Trophoblast cell (in vitro differentiated cells and primary cell): ENCODE results near the gene INTS14.

ENCODE experiments used
- DNase-seq, 2 donors: peaks; one replicate each; pipeline ENCODE4 v3.0.0-alpha.2; 2016
- H2AFZ ChIP-seq: 2 replicates; pipeline ENCODE4 v1.6.1; 2013; ENCODE audit warnings: low read length, moderate library complexity, mild to moderate bottlenecking; ENCODE audit not compliant: insufficient read depth, poor library complexity
- H2AK5ac ChIP-seq: 2 replicates; pipeline ENCODE4 v1.6.1; 2013; ENCODE audit warnings: mild to moderate bottlenecking, low read length
- H2BK120ac ChIP-seq: 2 replicates; pipeline ENCODE4 v1.6.1; 2013; ENCODE audit warnings: low read length, mild to moderate bottlenecking, moderate library complexity; ENCODE audit not compliant: insufficient read depth, poor library complexity
- H2BK12ac ChIP-seq: 2 replicates; pipeline ENCODE4 v1.6.1; 2013; ENCODE audit warnings: mild to moderate bottlenecking, low read length, moderate library complexity
- H2BK5ac ChIP-seq: 2 replicates; pipeline ENCODE4 v1.6.1; 2013; ENCODE audit warnings: low read length, low read depth, moderate library complexity, mild to moderate bottlenecking; ENCODE audit not compliant: poor library complexity
- H3K14ac ChIP-seq: 2 replicates; pipeline ENCODE4 v1.6.1; 2013; ENCODE audit warnings: mild to moderate bottlenecking, low read length
- H3K18ac ChIP-seq: 2 replicates; pipeline ENCODE4 v1.6.1; 2013; ENCODE audit warnings: mild to moderate bottlenecking, low read length
- H3K23ac ChIP-seq: 2 replicates; pipeline ENCODE4 v1.6.1; 2013; ENCODE audit warnings: low read length
- H3K27ac ChIP-seq: 2 replicates; pipeline ENCODE4 v1.5.1; 2013; ENCODE audit warnings: low read depth, mild to moderate bottlenecking, inconsistent platforms, low read length, moderate library complexity
- H3K27me3 ChIP-seq: 2 replicates; pipeline ENCODE4 v1.6.1; 2013; ENCODE audit warnings: inconsistent platforms, mild to moderate bottlenecking, low read length, moderate library complexity; ENCODE audit not compliant: insufficient read depth
- H3K36me3 ChIP-seq, 2 experiments: 1 replicate in 1 of 2; 2 replicates in 1 of 2; pipeline ENCODE4 v1.6.1; 2013; ENCODE audit warnings: low read length in 2 of 2, mild to moderate bottlenecking in 2 of 2, moderate library complexity in 1 of 2; ENCODE audit not compliant: insufficient read depth in 2 of 2, control insufficient read depth in 1 of 2
- H3K4ac ChIP-seq: 2 replicates; pipeline ENCODE4 v1.6.1; 2013; ENCODE audit warnings: low read depth, mild to moderate bottlenecking, low read length, moderate library complexity
- H3K4me1 ChIP-seq, 2 experiments: 1 replicate in 1 of 2; 2 replicates in 1 of 2; pipeline ENCODE4 v1.6.1; 2013; ENCODE audit warnings: low read length in 2 of 2, mild to moderate bottlenecking in 2 of 2, moderate library complexity in 1 of 2; ENCODE audit not compliant: insufficient read depth in 2 of 2, control insufficient read depth in 1 of 2
- H3K4me2 ChIP-seq: 2 replicates; pipeline ENCODE4 v1.6.1; 2013; ENCODE audit warnings: inconsistent platforms, mild to moderate bottlenecking, low read length, moderate library complexity
- H3K4me3 ChIP-seq: 2 replicates; pipeline ENCODE4 v1.5.1; 2013; ENCODE audit warnings: mild to moderate bottlenecking, low read depth, low read length, inconsistent platforms
- H3K79me1 ChIP-seq: one replicate; pipeline ENCODE4 v1.6.1; 2013; ENCODE audit warnings: low read length
- H3K79me2 ChIP-seq: 2 replicates; pipeline ENCODE4 v1.6.1; 2013; ENCODE audit warnings: low read length, mild to moderate bottlenecking; ENCODE audit not compliant: control insufficient read depth, insufficient read depth, poor library complexity
- H3K9ac ChIP-seq: 2 replicates; pipeline ENCODE4 v1.6.1; 2013; ENCODE audit warnings: mild to moderate bottlenecking, low read length
- H3K9me3 ChIP-seq: 2 replicates; pipeline ENCODE4 v1.6.1; 2013; ENCODE audit warnings: low read depth, mild to moderate bottlenecking, control low read depth, inconsistent platforms, low read length; ENCODE audit not compliant: insufficient read depth
- H4K12ac ChIP-seq: 2 replicates; pipeline ENCODE4 v1.6.1; 2013; ENCODE audit warnings: low read depth, mild to moderate bottlenecking, low read length, moderate library complexity
- H4K8ac ChIP-seq: 2 replicates; pipeline ENCODE4 v1.6.1; 2013; ENCODE audit warnings: low read depth, mild to moderate bottlenecking, low read length, moderate library complexity
- H4K91ac ChIP-seq: one replicate; pipeline ENCODE4 v1.6.1; 2013; ENCODE audit warnings: low read depth, mild to moderate bottlenecking, low read length, moderate library complexity
- WGBS: extraction: QIAGEN DNeasy Blood & Tissue Kit; methylation state at CpG from one replicate; pipeline ENCODE4 v1.1.7; 2013; ENCODE audit warnings: missing lambda C conversion rate; ENCODE audit not compliant: insufficient read length, insufficient coverage; ENCODE audit errors: extremely low coverage; 5-methylcytosine and 5-hydroxymethylcytosine counted together

Gene INTS14

GRCh38 chr15:65650312-65651041, 39.5 kb upstream of the INTS14 start:
- Histone ChIP-seq H2BK5ac (no peak overlapping the region), H3K23ac (no peak overlapping the region), H2AK5ac (no peak overlapping the region), H3K79me1 (no peaks in the 10 kb centered on the region), H4K12ac (no peak overlapping the region), H3K4me1 (no peaks in the 10 kb centered on the region), H4K91ac (no peak overlapping the region), H3K9me3 (no peaks in the 10 kb centered on the region), H3K14ac (no peak overlapping the region), H3K18ac (no peak overlapping the region), H3K27ac (no peak overlapping the region), H3K79me2 (no peaks in the 10 kb centered on the region), H3K4me2 (no peak overlapping the region), H2AFZ (no peak overlapping the region), H3K4me3 (no peak overlapping the region), H3K27me3 (no peaks in the 10 kb centered on the region), H3K36me3 (peaks cover 5 to 7% of the 10 kb centered on the region in 2 experiments), H2BK12ac (no peak overlapping the region), H4K8ac (no peak overlapping the region), H3K9ac (no peak overlapping the region), H2BK120ac (no peak overlapping the region), H3K4ac (no peak overlapping the region)
- no peak for DNase-seq
- 100% methylated on average over 2 of the region's 12 CpGs for WGBS

GRCh38 chr15:65646486-65646885, 35.6 kb upstream of the INTS14 start:
- H3K9ac ChIP-seq = no peak overlapping the region
- H2AFZ ChIP-seq = no peak overlapping the region
- no peak overlapping the region for H3K4ac ChIP-seq
- H3K14ac ChIP-seq = no peak overlapping the region
- no peak overlapping the region for H4K8ac ChIP-seq
- no CpG with 5 or more reads among the region's 4 CpGs for WGBS
- no peak overlapping the region for H2AK5ac ChIP-seq
- no peak overlapping the region for H3K18ac ChIP-seq
- H4K12ac ChIP-seq = no peak overlapping the region
- no peak for DNase-seq
- H4K91ac ChIP-seq = no peak overlapping the region
- H3K36me3 ChIP-seq = peaks cover 4 to 5% of the 10 kb centered on the region in 2 experiments
- no peak overlapping the region for H2BK5ac ChIP-seq
- H2BK120ac ChIP-seq = no peak overlapping the region
- H3K79me1 ChIP-seq = no peaks in the 10 kb centered on the region
- H3K4me2 ChIP-seq = no peak overlapping the region
- H2BK12ac ChIP-seq = no peak overlapping the region
- H3K23ac ChIP-seq = no peak overlapping the region
- H3K9me3 ChIP-seq = no peaks in the 10 kb centered on the region
- no peak overlapping the region for H3K27ac ChIP-seq
- no peaks in the 10 kb centered on the region for H3K79me2 ChIP-seq
- H3K27me3 ChIP-seq = no peaks in the 10 kb centered on the region
- peaks cover 4 to 8% of the 10 kb centered on the region in 2 experiments for H3K4me1 ChIP-seq
- no peak overlapping the region for H3K4me3 ChIP-seq

GRCh38 chr15:65645392-65645791, 34.5 kb upstream of the INTS14 start:
- Histone ChIP-seq H3K14ac (no peak overlapping the region), H4K12ac (no peak overlapping the region), H4K91ac (no peak overlapping the region), H3K79me1 (no peaks in the 10 kb centered on the region), H2AK5ac (no peak overlapping the region), H3K4ac (no peak overlapping the region), H3K79me2 (no peaks in the 10 kb centered on the region), H3K36me3 (no peaks in the 10 kb centered on the region), H3K27ac (no peak overlapping the region), H3K4me3 (no peak overlapping the region), H4K8ac (no peak overlapping the region), H2AFZ (no peak overlapping the region), H3K9ac (no peak overlapping the region), H3K27me3 (no peaks in the 10 kb centered on the region), H3K4me1 (peaks cover 4 to 8% of the 10 kb centered on the region in 2 experiments), H3K4me2 (no peak overlapping the region), H3K18ac (no peak overlapping the region), H2BK5ac (no peak overlapping the region), H2BK120ac (no peak overlapping the region), H3K23ac (no peak overlapping the region), H2BK12ac (no peak overlapping the region), H3K9me3 (peaks cover under 1% of the 10 kb centered on the region)
- no CpG with 5 or more reads among the region's 4 CpGs for WGBS
- no peak for DNase-seq

- no CpG with 5 or more reads among the region's 4 CpGs for WGBS
- H3K79me2 ChIP-seq = no peaks in the 10 kb centered on the region
These were observed 33.4 kb upstream of the INTS14 start for GRCh38 chr15:65644282-65644681.

More at GRCh38 chr15:65644282-65644681, 33.4 kb upstream of the INTS14 start:
- no peak overlapping the region for H4K8ac ChIP-seq
- H4K12ac ChIP-seq = no peak overlapping the region
- H3K9ac ChIP-seq = no peak overlapping the region
- H2BK12ac ChIP-seq = no peak overlapping the region
- no peak overlapping the region for H3K4ac ChIP-seq
- no peak overlapping the region for H2AK5ac ChIP-seq
- H3K9me3 ChIP-seq = peaks cover 2% of the 10 kb centered on the region
- no peak overlapping the region for H3K4me2 ChIP-seq
- no peak overlapping the region for H2BK5ac ChIP-seq
- no peak overlapping the region for H3K27ac ChIP-seq
- no peak overlapping the region for H2BK120ac ChIP-seq
- H3K23ac ChIP-seq = no peak overlapping the region
- no peaks in the 10 kb centered on the region for H3K27me3 ChIP-seq
- no peak overlapping the region for H2AFZ ChIP-seq
- no peak overlapping the region for H4K91ac ChIP-seq
- no peak overlapping the region for H3K14ac ChIP-seq
- no peak overlapping the region for H3K18ac ChIP-seq
- peaks cover 4 to 8% of the 10 kb centered on the region in 2 experiments for H3K4me1 ChIP-seq
- DNase-seq = no peak
- H3K4me3 ChIP-seq = no peak overlapping the region
- no peaks in the 10 kb centered on the region for H3K79me1 ChIP-seq
- H3K36me3 ChIP-seq = no peaks in the 10 kb centered on the region
